Effector CD8-positive, alpha-beta T cell (primary cell): ENCODE measurements around the gene SCAMP5.

Experiments
- DNase-seq: peaks from one replicate; lab custom pipeline; 2025; lab: John Stamatoyannopoulos, UW

The SCAMP5 gene

GRCh38 chr15:75022783-75023180 is 27.4 kb downstream of the SCAMP5 start:
- no peak for DNase-seq

GRCh38 chr15:75023181-75023871 is 28.0 kb downstream of the SCAMP5 start, which contains the start of gene PPCDC:
Gene PPCDC, plus strand, starts transcription at chr15:75023590. Its CDS starts 4,729 bp downstream, at chr15:75028319.
- peak; percentile 86 for DNase-seq

DNA sequence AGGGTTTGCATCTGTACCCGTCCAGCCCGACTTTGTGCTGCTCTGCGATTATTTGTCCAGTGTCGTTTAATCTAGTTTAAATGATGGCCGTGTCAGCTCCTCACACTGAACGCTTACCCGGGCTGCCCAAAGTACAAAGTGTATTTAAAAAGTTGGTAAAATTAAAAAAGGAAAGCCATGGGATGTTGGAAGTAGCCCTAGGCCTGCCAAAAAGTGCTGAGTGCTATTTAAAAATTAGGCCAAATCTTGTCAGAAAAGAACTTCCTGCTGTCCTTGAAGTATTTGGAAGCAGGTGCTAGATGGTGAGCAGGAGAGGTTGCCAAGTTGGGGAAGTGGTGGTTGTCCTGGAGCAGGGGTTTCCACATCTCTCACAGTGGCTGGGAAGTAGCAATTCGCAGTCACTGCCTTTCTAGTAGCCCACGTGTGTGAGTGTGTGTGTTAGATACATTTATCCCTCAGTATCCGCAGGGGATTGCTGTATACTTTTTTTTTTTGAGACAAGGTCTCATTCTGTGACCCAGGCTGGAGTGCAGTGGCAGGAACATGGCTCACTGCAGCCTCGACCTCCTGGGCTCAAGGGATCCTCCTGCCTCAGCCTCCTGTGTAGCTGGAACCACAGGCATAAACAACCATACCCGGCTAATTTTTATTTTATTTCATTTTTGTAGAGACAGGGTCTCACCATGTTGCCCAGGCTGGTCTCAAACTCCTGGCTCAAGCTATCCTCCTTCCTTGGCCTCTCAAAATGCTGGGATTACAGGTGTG is 28.7 kb downstream of the SCAMP5 start:
- no peak for DNase-seq

DNA sequence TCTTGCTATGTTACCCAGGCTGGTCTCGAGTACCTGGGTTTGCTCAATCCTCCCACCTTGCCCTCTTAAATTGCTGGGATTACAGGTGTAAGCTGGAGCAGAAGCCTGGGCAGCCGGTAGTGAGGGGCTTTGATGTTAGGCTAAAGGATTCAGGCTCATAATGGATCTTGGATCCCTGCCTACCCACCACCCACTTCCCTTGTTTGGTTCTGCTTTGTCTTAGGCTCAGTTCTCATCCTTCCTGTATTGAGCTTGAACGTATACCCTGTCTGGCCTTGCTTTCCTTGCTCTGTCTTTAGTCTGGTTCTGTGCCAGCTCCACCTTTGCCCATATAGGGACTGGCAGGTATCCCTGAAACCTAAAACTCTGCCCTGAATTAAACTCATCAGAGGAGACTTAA is 29.7 kb downstream of the SCAMP5 start:
- DNase-seq: no peak

DNA sequence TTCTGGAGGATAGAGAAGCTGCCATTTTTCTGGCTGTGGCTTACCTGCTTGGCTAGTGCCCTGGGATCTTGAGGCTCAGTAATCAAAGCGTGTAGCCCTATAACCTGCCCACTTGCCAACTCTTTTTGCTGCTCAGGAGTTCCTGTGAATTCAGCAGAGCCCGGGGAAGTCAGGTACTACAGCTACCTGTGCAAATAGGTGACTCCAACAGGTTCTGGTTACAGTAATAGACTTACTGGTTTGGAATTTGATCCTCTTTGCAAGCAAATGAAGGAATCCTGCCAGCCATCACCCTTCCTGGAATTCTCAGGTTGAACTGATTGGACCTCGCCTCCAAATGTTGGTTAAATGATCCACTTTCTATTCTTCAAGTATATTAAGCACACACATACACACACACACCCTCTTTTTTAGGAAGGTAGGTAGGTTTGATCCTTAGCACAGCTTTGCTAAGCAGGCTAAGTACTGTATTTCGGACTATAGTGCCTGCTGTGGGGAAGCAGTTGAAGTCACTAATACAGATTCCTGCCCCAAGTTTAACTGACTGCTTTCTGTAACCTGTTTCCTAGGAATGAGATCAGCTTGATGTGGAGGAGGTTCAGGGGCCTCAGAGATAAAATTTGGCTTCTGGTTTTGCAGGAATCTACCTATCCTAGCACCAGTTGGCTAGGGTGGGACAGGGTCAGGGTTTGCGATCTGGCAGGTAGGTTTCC is 30.3 kb downstream of the SCAMP5 start:
- no peak for DNase-seq

- no peak for DNase-seq
These were observed 32.2 kb downstream of the SCAMP5 start for GRCh38 chr15:75027551-75027950.

GRCh38 chr15:75028991-75029377 is 33.6 kb downstream of the SCAMP5 start:
- DNase-seq: no peak

DNA sequence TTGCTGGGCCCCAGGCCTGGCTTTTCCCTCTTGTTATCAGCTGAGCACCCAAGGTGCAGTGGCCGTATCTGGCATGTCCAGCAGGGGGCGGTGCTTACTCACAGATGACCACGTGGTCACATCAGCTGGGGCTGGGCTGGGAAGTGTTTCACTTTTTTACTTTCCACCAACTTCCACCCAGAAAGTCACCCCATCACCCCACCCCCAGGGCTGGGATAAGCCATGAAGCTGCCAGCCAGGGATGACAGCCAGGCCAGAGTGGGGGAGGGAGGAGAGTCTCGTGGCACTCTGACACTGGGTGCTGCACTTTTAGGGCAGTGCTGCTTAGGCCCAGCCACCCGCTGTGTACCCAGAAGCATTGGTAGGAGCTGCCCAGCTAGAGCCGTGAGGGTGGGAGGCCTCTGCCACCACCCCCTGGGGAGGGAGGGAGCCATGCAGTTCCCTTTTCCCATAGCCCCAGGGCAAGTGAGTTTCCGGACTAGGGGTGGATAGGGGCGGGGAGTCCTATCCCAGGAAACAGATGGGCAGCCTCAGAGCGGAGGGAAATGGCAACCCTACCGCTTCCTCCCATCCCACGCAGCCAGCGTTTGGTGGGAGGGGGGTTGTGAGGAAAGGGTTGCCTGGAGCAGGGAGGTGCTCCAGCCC is 34.1 kb downstream of the SCAMP5 start:
- peak; percentile 76 for DNase-seq

DNA sequence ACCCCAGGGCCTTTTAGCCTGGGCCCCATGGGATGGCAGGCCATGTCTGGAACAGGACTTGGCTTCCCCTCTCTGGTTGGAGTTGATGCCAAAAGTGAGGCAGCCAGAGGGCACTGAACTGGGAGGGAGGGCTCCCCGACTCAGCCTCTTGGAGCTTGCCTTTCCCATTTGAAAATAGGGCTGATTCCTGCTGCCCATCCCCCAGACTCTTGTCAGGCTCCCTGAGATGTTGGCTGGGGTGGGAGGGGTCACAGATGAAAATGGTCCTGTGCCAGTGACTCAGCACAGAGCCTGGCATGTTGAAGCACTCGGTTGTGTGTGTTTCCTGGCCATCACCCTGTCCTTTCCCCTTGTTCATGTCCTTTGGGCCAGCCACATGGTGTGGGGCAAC is 34.7 kb downstream of the SCAMP5 start:
- no peak for DNase-seq

GRCh38 chr15:75030424-75030823 is 35.1 kb downstream of the SCAMP5 start:
- DNase-seq: no peak

GRCh38 chr15:75031848-75032247 is 36.5 kb downstream of the SCAMP5 start:
- DNase-seq: no peak

- no peak for DNase-seq
These were observed 37.0 kb downstream of the SCAMP5 start for GRCh38 chr15:75032395-75032794.

DNA sequence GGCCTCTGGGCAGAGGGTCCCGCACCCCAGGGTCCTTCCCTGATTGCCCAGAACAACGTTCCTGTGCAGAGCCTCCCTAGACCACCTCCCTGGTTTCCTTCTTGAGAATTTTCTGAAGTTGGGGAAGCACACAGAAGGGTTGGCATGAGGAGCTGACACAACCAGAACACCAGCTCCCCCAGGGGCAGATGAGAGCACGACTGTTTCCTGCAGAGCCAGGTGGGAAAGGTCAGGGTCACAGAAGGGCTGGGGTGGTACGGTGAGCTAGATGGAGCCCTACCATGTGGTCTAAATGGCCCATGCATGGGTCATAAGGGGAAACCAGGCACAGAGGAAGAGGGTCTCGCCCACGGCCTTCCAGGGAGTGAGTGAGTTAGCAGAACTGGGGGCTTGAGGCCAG is 38.4 kb downstream of the SCAMP5 start:
- DNase-seq: no peak

GRCh38 chr15:75034615-75035014 is 39.3 kb downstream of the SCAMP5 start:
- no peak for DNase-seq

DNA sequence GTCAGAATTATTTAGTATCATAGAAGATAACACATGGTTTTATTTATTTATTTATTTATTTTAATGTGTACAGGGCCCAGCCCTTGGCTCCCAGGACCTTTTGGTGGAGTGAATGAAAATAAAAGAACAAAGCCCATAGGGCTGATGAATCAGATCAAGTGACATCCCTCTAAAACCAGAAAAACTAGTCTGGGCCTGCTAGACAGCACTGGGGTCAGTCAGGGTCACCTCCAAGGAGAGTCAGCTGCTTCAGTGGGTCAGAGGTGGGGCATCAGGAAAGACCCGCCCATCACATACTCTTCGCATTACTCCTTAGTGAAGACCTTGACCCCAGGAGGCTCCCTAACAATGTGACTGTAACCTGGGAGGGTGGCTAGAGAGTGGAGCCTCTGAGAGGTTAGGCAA is 40.9 kb downstream of the SCAMP5 start:
- DNase-seq: no peak

GRCh38 chr15:75037685-75038084 is 42.3 kb downstream of the SCAMP5 start:
- DNase-seq: no peak

DNA sequence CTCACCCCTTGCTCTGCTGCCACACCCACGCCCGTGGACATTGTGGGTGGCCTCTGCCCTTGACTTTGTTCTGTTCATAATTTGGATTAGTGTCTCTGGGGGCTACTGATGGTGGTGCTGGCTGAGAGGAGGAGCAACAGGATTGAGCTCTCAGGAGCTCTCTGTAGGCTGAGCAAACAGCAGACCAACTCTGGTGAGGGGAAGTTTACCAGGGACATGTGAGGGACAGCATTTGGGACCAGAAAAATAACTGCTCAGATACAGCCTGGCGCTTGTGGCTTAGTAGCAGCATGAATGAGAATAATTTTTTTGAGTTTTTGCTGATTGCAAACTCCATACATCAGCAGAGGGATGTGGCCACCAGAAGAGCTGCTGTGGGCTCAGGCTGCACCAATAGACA is 42.9 kb downstream of the SCAMP5 start:
- no peak for DNase-seq

- no peak for DNase-seq
These were observed 47.6 kb downstream of the SCAMP5 start for GRCh38 chr15:75042730-75043508.

DNA sequence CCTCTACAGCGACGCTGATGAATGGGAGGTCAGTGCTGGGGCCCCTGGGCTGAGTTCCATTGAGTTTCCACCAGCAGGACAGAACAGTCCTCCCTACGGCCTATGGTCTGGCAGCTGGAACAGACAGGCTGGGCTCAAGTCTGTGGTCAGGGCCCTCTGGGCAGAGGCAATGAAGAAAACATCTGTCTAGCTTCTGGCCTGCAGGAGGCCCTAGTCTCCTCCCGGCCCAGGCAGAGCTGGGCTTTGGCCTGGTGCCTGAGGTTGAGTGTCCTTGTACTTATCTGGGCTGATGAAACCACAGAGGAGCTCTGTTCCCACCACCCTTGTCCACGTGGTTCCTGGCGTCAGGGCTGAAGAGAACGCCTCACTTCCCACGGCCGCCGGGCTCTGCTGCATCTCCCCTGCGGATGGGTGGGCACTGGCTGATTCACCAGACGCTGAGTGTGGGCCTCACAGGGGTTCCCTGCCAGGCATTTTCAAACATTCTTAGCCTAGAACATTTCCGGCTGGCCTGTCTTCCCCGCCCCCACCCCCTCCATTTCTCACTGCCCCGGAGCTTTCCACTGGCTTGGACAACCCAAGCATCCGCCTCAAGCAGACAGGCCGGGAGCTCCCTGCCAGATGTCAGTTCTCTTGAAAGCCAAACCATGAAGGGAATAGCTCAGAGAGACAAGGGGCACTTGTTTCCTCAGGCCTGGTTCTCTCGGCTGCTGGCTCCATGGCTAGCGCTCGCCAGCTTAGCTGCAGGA is 48.3 kb downstream of the SCAMP5 start:
- DNase-seq: no peak

- no peak for DNase-seq
These were observed 49.0 kb downstream of the SCAMP5 start for GRCh38 chr15:75044258-75044878.
